Gastrocnemius medialis (tissue), 4 donors: Measurements from ENCODE around the gene IFIT3. TPM values are rescaled to one million over a fixed set of nuclear protein-coding genes. Genes with fewer than 3 reads are reported as not detected.
A peak's percentile ranks its signal among the peaks of the same experiment; 100 is the strongest.

Experiments
- ATAC-seq, 2 donors: fragments of 150-250 bp; one replicate each; pipeline ENCODE4 v1.9.1; 2016
- DNase-seq, 2 donors: peaks; one replicate each; pipeline ENCODE4 v3.0.0-alpha.2; 2019
- H3K27ac ChIP-seq, 4 donors: fragments of 200-600 bp; sonication (generic); 1 replicate in 1 of 4; 2 replicates in 3 of 4; pipeline ENCODE4 v1.5.1; 2016 to 2018; ENCODE audit warnings: mild to moderate bottlenecking in 2 of 4, moderate library complexity in 1 of 4
- H3K27me3 ChIP-seq, 3 donors: fragments of 200-600 bp; sonication (generic) in 2 of 3; 1 replicate in 1 of 3; 2 replicates in 2 of 3; pipeline versions ENCODE4 v1.5.1 to v1.6.0; 2016 to 2019; ENCODE audit warnings: mild to moderate bottlenecking in 1 of 3, moderate library complexity in 1 of 3
- H3K36me3 ChIP-seq, 2 donors: fragments of 200-600 bp; sonication (generic) in 1 of 2; one replicate each; pipeline ENCODE4 v1.5.1; 2017 to 2018
- H3K4me1 ChIP-seq, 2 donors: fragments of 200-600 bp; sonication (generic) in 1 of 2; one replicate each; pipeline ENCODE4 v1.5.1; 2016 to 2017; ENCODE audit warnings: mild to moderate bottlenecking in 2 of 2
- H3K4me3 ChIP-seq, 4 donors: fragments of 200-600 bp; sonication (generic) in 3 of 4; 1 replicate in 1 of 4; 2 replicates in 3 of 4; pipeline ENCODE4 v1.5.1; 2016 to 2019; ENCODE audit warnings: mild to moderate bottlenecking in 2 of 4
- H3K9me3 ChIP-seq, 3 donors: fragments of 200-600 bp; sonication (generic) in 2 of 3; 1 replicate in 1 of 3; 2 replicates in 2 of 3; pipeline ENCODE4 v1.5.1; 2016 to 2019
- CTCF ChIP-seq, 5 experiments: fragments of 450-650 bp in 3 of 5; fragments of 200-600 bp in 2 of 5; sonication (generic) in 2 of 5; IDR thresholded peaks in 4 of 5; conservative IDR thresholded peaks in 1 of 5; 1 replicate in 4 of 5; 2 replicates in 1 of 5; pipeline ENCODE4 v1.5.1; 2016 to 2019; ENCODE audit warnings: antibody characterized with exemption in 5 of 5, mild to moderate bottlenecking in 3 of 5, moderate library complexity in 3 of 5
- POLR2A ChIP-seq, 2 donors: fragments of 450-650 bp; IDR thresholded peaks; one replicate each; pipeline ENCODE4 v1.6.1; 2017; ENCODE audit warnings: antibody characterized with exemption in 2 of 2, mild to moderate bottlenecking in 2 of 2, moderate library complexity in 2 of 2
- in situ Hi-C, 4 donors: fragments of 200-750 bp; cut with MboI; loops; one replicate each; pipeline versions ENCODE4 v1.15.0 to v1.8.0; 2017; ENCODE audit warnings: low sequenced_read_pairs in 4 of 4
- intact Hi-C: fragments of 100-400 bp; cut with DNase I; formaldehyde crosslinking; loops from one replicate; pipeline ENCODE4 v1.15.1; 2023; ENCODE audit warnings: low total_unique reads
- total RNA-seq, 4 donors: library from RNA; depleted of rRNA; stranded (reverse); fragments of >200 nt; gene quantifications; one replicate each; pipeline versions ENCODE4 v1.1.0 to v1.2.3, GENCODE V29; 2016

IFIT3 gene
- total RNA-seq, 4 donors from 2014 or later = 2.2 to 8.9 (median 3.7) TPM

DNA sequence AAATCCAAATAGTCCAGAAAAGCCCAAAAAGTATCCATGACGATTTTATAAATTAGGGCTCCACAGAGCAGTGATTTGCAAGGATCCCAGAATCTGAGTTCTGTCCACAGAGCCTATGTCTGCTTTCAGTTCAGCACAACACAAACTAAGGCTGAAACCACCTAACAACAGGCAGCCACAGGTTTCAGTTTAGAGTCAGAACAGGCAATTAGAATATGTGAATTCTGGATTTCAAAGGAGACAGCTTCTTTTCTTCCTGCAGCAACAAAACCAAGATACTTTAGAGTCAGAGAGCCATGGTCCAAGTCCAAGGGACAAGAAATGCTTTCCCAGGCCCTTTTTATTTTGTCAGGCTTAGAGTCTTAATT, 23.6 kb downstream of the IFIT3 start:
- Histone ChIP-seq H3K4me1 (peaks cover 31 to 40% of the 10 kb centered on the region in 2 donors), H3K27ac (peak overlapping the region; percentile 55 to 72 (median 62)), H3K9me3 (no peaks in the 10 kb centered on the region), H3K27me3 (no peaks in the 10 kb centered on the region), H3K4me3 (no peak overlapping the region), H3K36me3 (no peaks in the 10 kb centered on the region)
- ATAC-seq = no peak
- no peak for DNase-seq
- in situ Hi-C loops = no loop called here
- no peak for TF ChIP-seq POLR2A (IDR thresholded peaks at IDR 0.05)
- intact Hi-C loops = no loop called here

DNA sequence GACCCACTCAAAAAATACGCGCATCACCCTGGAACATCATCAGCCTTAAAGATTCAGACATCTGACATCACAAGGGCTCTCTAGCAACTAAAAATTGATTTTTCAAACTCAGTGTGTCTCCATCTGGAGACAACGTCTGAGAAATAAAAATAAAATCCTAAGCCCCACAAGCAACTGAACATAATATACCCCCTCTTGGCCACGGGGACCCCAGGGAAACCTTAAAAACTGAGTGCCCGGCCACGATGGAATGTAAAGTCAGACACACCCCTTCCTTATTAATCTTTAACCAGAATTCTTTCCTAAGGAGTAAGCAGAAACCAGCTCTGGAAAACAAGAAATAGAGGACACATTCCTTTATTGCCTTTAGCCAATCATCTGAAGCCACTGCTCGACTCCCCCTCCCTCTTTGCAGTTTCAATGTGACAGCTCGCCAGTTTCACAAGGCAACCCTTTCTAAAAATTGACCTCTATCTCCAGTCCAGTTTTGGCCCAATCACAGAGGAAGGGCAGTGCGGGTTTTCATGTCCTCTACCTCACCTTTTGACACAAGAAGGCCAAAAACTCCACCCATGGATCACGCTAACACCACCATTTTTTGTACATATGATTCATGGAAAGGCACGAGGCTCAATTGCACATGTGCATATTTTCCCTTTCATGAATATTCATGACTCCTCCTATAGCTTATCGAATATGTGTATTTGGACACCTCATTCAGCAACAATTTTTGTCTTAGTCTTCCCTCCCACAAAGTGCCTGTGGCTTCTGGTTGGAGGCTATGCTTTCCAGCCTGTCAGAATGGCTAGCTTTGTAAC, 24.2 kb downstream of the IFIT3 start:
- ATAC-seq = peak in 1 of 2 donors; percentile 69
- intact Hi-C loops = no loop called here
- no peaks in the 10 kb centered on the region for H3K36me3 ChIP-seq
- in situ Hi-C loops = no loop called here
- DNase-seq = peak in 1 of 2 donors; percentile 36
- H3K27ac ChIP-seq = peak overlapping the region; percentile 55 to 72 (median 62)
- H3K4me3 ChIP-seq = no peak overlapping the region
- H3K9me3 ChIP-seq = no peaks in the 10 kb centered on the region
- H3K27me3 ChIP-seq = no peaks in the 10 kb centered on the region
- H3K4me1 ChIP-seq = peaks cover 25 to 38% of the 10 kb centered on the region in 2 donors
- TF ChIP-seq CTCF (IDR thresholded peaks at IDR 0.05 in 4 of 5, conservative IDR thresholded peaks at IDR 0.05 in 1 of 5) = no peak
- TF ChIP-seq POLR2A (IDR thresholded peaks at IDR 0.05) = no peak

- no peak for DNase-seq
- no peak overlapping the region for H3K4me3 ChIP-seq
- H3K27me3 ChIP-seq = no peaks in the 10 kb centered on the region
- no peak for TF ChIP-seq POLR2A (IDR thresholded peaks at IDR 0.05)
- no peak for TF ChIP-seq CTCF (IDR thresholded peaks at IDR 0.05 in 4 of 5, conservative IDR thresholded peaks at IDR 0.05 in 1 of 5)
- no peaks in the 10 kb centered on the region for H3K36me3 ChIP-seq
- H3K9me3 ChIP-seq = no peaks in the 10 kb centered on the region
- H3K4me1 ChIP-seq = peaks cover 17 to 30% of the 10 kb centered on the region in 2 donors
- no peak for ATAC-seq
- in situ Hi-C loops = no loop called here
- H3K27ac ChIP-seq = no peak overlapping the region
- intact Hi-C loops = no loop called here
Measured at GRCh38 chr10:89352802-89353201, 25.0 kb downstream of the IFIT3 start.

GRCh38 chr10:89355394-89355931, 27.7 kb downstream of the IFIT3 start:
- no peak overlapping the region for H3K27ac ChIP-seq
- in situ Hi-C loops = no loop called here
- intact Hi-C loops = no loop called here

More at GRCh38 chr10:89355394-89355931, 27.7 kb downstream of the IFIT3 start:
- Histone ChIP-seq H3K9me3 (no peaks in the 10 kb centered on the region), H3K36me3 (no peaks in the 10 kb centered on the region), H3K4me1 (peaks cover 8 to 20% of the 10 kb centered on the region in 2 donors), H3K4me3 (no peak overlapping the region), H3K27me3 (no peaks in the 10 kb centered on the region)
- no peak for ATAC-seq
- no peak for DNase-seq
- TF ChIP-seq CTCF (IDR thresholded peaks at IDR 0.05 in 4 of 5, conservative IDR thresholded peaks at IDR 0.05 in 1 of 5) (no peak), POLR2A (IDR thresholded peaks at IDR 0.05) (no peak)
